ENCODE results near the gene CCDC3. TPM values are rescaled to one million over a fixed set of nuclear protein-coding genes. Genes with fewer than 3 reads are reported as not detected.

CCDC3 gene
- total RNA-seq, 4 donors from 2014 or later = 7.9 to 40.6 (median 24.9) TPM

DNA sequence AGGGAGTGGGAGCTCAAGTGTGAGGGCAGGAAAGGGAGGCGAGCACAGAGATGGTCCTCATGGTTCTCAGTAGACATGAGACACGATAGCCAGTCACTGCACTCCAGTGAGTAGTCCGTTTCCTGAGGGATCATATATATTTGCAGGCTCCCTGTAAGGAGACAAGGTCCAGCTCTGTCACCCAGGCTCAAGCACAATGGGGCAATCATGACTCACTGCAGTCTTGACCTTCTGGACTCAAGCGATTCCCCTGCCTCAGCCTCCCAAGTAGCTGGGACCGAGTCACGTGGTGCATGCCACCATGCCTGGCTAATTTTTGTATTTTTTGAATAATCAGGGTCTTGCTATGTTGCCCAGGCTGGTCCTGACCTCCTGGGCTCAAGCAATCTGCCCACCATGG is 116.7 kb downstream of the CCDC3 start:
- no peak for TF ChIP-seq POLR2A (IDR thresholded peaks at IDR 0.05)
- TF ChIP-seq, protein P1, sequence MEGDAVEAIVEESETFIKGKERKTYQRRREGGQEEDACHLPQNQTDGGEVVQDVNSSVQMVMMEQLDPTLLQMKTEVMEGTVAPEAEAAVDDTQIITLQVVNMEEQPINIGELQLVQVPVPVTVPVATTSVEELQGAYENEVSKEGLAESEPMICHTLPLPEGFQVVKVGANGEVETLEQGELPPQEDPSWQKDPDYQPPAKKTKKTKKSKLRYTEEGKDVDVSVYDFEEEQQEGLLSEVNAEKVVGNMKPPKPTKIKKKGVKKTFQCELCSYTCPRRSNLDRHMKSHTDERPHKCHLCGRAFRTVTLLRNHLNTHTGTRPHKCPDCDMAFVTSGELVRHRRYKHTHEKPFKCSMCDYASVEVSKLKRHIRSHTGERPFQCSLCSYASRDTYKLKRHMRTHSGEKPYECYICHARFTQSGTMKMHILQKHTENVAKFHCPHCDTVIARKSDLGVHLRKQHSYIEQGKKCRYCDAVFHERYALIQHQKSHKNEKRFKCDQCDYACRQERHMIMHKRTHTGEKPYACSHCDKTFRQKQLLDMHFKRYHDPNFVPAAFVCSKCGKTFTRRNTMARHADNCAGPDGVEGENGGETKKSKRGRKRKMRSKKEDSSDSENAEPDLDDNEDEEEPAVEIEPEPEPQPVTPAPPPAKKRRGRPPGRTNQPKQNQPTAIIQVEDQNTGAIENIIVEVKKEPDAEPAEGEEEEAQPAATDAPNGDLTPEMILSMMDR (IDR thresholded peaks at IDR 0.05) = no peak
- no peak overlapping the region for H3K27ac ChIP-seq
- no peaks in the 10 kb centered on the region for H3K36me3 ChIP-seq
- no peaks in the 10 kb centered on the region for H3K4me1 ChIP-seq
- H3K4me3 ChIP-seq = no peak overlapping the region
- no peaks in the 10 kb centered on the region for H3K9me3 ChIP-seq
- H3K27me3 ChIP-seq = no peaks in the 10 kb centered on the region
- DNase-seq = no peak
- intact Hi-C loops (cut with DNase I; ENCODE audit: low total_unique reads) = no loop called here

DNA sequence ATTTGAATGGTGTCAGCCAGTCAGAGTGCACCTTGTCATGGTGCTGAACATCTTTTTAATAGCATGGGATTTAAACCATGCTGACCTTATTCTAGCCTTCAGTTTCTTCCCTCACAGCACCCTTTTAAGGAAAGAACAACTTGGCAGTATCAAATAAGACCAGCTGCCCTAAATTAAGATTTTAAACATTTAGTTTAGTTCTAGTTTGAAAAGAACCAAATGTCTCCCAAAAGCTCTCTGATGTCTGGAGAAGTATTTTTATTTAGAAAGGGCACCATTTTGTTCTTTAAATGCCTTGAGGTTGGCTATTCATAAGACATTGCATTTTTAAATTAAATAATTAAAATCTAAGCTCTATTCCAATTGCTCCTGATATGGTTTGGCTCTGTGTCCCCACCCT is 121.1 kb downstream of the CCDC3 start:
- TF ChIP-seq, protein P1 (IDR thresholded peaks at IDR 0.05) = no peak
- TF ChIP-seq POLR2A (IDR thresholded peaks at IDR 0.05) = no peak
- H3K27ac ChIP-seq = peak overlapping the region in 1 of 2 donors; percentile 6
- no peak overlapping the region for H3K4me3 ChIP-seq
- H3K27me3 ChIP-seq = no peaks in the 10 kb centered on the region
- no peaks in the 10 kb centered on the region for H3K36me3 ChIP-seq
- intact Hi-C loops (cut with DNase I; ENCODE audit: low total_unique reads) = no loop called here
- peaks cover 4 to 7% of the 10 kb centered on the region in 2 donors for H3K4me1 ChIP-seq
- no peak for DNase-seq
- no peaks in the 10 kb centered on the region for H3K9me3 ChIP-seq

DNA sequence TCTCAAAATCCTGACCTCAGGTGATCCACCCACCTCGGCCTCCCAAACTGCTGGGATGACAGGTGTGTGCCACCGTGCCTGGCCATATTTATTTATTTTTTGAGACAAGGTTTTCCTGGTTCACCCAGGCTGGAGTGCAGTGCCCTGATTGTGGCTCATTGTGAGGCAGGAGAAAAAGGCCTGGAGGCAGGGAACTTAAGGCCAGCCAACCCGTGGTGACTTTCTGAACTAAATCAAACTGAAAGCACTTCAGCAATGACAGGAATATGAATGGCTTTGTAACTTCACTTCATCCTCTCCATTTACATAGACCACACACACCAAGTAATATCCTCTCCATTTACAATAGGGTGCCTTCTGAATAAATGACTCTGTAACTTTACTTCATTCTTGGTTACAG is 124.4 kb downstream of the CCDC3 start:
- no peak for DNase-seq
- Histone ChIP-seq H3K36me3 (no peaks in the 10 kb centered on the region), H3K27me3 (no peaks in the 10 kb centered on the region), H3K4me3 (no peak overlapping the region), H3K27ac (no peak overlapping the region), H3K4me1 (peaks cover 7 to 9% of the 10 kb centered on the region in 2 donors), H3K9me3 (no peaks in the 10 kb centered on the region)
- TF ChIP-seq, protein P1 (IDR thresholded peaks at IDR 0.05) = no peak
- no peak for TF ChIP-seq POLR2A (IDR thresholded peaks at IDR 0.05)
- intact Hi-C loops (cut with DNase I; ENCODE audit: low total_unique reads) = no loop called here

- no peak for TF ChIP-seq POLR2A (IDR thresholded peaks at IDR 0.05)
- TF ChIP-seq, protein P1 (IDR thresholded peaks at IDR 0.05) = no peak
- DNase-seq = no peak
- Histone ChIP-seq H3K36me3 (no peaks in the 10 kb centered on the region), H3K27me3 (no peaks in the 10 kb centered on the region), H3K4me1 (peaks cover 7 to 9% of the 10 kb centered on the region in 2 donors), H3K27ac (peak overlapping the region; percentile 15 to 49), H3K4me3 (no peak overlapping the region), H3K9me3 (no peaks in the 10 kb centered on the region)
- intact Hi-C loops (cut with DNase I; ENCODE audit: low total_unique reads) = no loop called here
These were observed 125.2 kb downstream of the CCDC3 start for GRCh38 chr10:12876266-12876665.

GRCh38 chr10:12875100-12875499 is 126.4 kb downstream of the CCDC3 start:
- Histone ChIP-seq H3K36me3 (no peaks in the 10 kb centered on the region), H3K9me3 (no peaks in the 10 kb centered on the region), H3K4me3 (no peak overlapping the region), H3K4me1 (peaks cover 7 to 9% of the 10 kb centered on the region in 2 donors), H3K27me3 (no peaks in the 10 kb centered on the region), H3K27ac (peak overlapping the region; percentile 34 to 35)
- intact Hi-C loops (cut with DNase I; ENCODE audit: low total_unique reads) = no loop called here
- peak; percentile 20 to 45 for DNase-seq
- TF ChIP-seq, protein P1 (IDR thresholded peaks at IDR 0.05) = no peak
- no peak for TF ChIP-seq POLR2A (IDR thresholded peaks at IDR 0.05)

Data from uterus (tissue), 4 donors.